GM19438 (cell line): ENCODE results near the gene SP3.

ENCODE experiments used
- ATAC-seq: cut with Tn5 transposase; IDR thresholded peaks from one replicate; pipeline ENCODE4 v1.9.1; 2021; ENCODE audit warnings: low read depth; ENCODE audit not compliant: unreplicated experiment

SP3 gene

GRCh38 chr2:173965372-173966025 is at the start of gene SP3:
Gene SP3 (minus strand): TSS chr2:173965373. CDS start chr2:173965171, 202 bp downstream.
- peak; percentile 67 for ATAC-seq

GRCh38 chr2:174014699-174015070 is 49.5 kb upstream of the SP3 start:
- ATAC-seq = no peak

GRCh38 chr2:174014011-174014698 is 49.0 kb upstream of the SP3 start:
- no peak for ATAC-seq

- ATAC-seq = no peak
Observed at GRCh38 chr2:174013315-174013751, 48.2 kb upstream of the SP3 start.

- no peak for ATAC-seq
Observed at GRCh38 chr2:174012347-174013314, 47.5 kb upstream of the SP3 start.

- ATAC-seq = no peak
Observed at GRCh38 chr2:174011796-174012195, 46.6 kb upstream of the SP3 start.

GRCh38 chr2:174011173-174011572 is 46.0 kb upstream of the SP3 start:
- no peak for ATAC-seq

- no peak for ATAC-seq
Observed at GRCh38 chr2:174009488-174010223, 44.5 kb upstream of the SP3 start.

GRCh38 chr2:174008720-174009119 is 43.5 kb upstream of the SP3 start:
- ATAC-seq = no peak

- no peak for ATAC-seq
Observed at GRCh38 chr2:174007010-174007409, 41.8 kb upstream of the SP3 start.

GRCh38 chr2:174005801-174006419 is 40.7 kb upstream of the SP3 start:
- ATAC-seq = no peak

- ATAC-seq = no peak
Observed at GRCh38 chr2:174004905-174005605, 39.9 kb upstream of the SP3 start.

- no peak for ATAC-seq
Observed at GRCh38 chr2:174003720-174004695, 38.8 kb upstream of the SP3 start.

GRCh38 chr2:174002679-174003078 is 37.5 kb upstream of the SP3 start:
- ATAC-seq = no peak

GRCh38 chr2:174001107-174001506 is 35.9 kb upstream of the SP3 start:
- ATAC-seq = no peak

- no peak for ATAC-seq
Observed at GRCh38 chr2:173999724-174000123, 34.6 kb upstream of the SP3 start.

GRCh38 chr2:173999272-173999671 is 34.1 kb upstream of the SP3 start:
- ATAC-seq = no peak

- ATAC-seq = no peak
Observed at GRCh38 chr2:173998386-173998785, 33.2 kb upstream of the SP3 start.
